Karpas-422 (cell line): ENCODE results near the gene HLA-DRB1. TPM values are rescaled to one million over a fixed set of nuclear protein-coding genes. Genes with fewer than 3 reads are reported as not detected.
"Not testable (repeated sequence)": the region's sequence is repeated elsewhere in the genome, so short reads cannot be mapped to it uniquely, and the experiment has no call there.

Source experiments
- DNase-seq: peaks from one replicate; pipeline ENCODE4 v3.0.0-alpha.2; 2015
- H2AFZ ChIP-seq: fragments of 200-600 bp; sonication (generic); 2 replicates; pipeline ENCODE4 v1.6.1; 2014; ENCODE audit warnings: antibody characterized with exemption, low read length, mixed read lengths
- H3K27ac ChIP-seq: fragments of 200-600 bp; sonication (generic); 2 replicates; pipeline ENCODE4 v1.5.1; 2014; ENCODE audit warnings: mild to moderate bottlenecking, low read length, moderate library complexity
- H3K27me3 ChIP-seq: fragments of 200-600 bp; sonication (generic); 2 replicates; pipeline ENCODE4 v1.6.1; 2014; ENCODE audit warnings: low read length, mixed read lengths
- H3K36me3 ChIP-seq: fragments of 200-600 bp; sonication (generic); 2 replicates; pipeline ENCODE4 v1.6.1; 2014; ENCODE audit warnings: low read length, mixed read lengths; ENCODE audit not compliant: insufficient read depth
- H3K4me1 ChIP-seq: fragments of 200-600 bp; sonication (generic); 2 replicates; pipeline ENCODE4 v1.6.1; 2014; ENCODE audit warnings: mild to moderate bottlenecking, low read length, mixed read lengths
- H3K4me2 ChIP-seq: fragments of 200-600 bp; sonication (generic); 2 replicates; pipeline ENCODE4 v1.6.1; 2014; ENCODE audit warnings: low read length, low read depth, mild to moderate bottlenecking; ENCODE audit not compliant: poor library complexity, severe bottlenecking
- H3K4me3 ChIP-seq: fragments of 200-600 bp; sonication (generic); 2 replicates; pipeline ENCODE4 v1.5.1; 2014; ENCODE audit warnings: mild to moderate bottlenecking, antibody characterized with exemption, low read length, mixed read lengths
- H3K79me2 ChIP-seq: fragments of 200-600 bp; sonication (generic); 2 replicates; pipeline ENCODE4 v1.6.1; 2014; ENCODE audit warnings: mild to moderate bottlenecking, low read length, mixed read lengths
- H3K9ac ChIP-seq: fragments of 200-600 bp; sonication (generic); 2 replicates; pipeline ENCODE4 v1.6.0; 2014; ENCODE audit warnings: low read length
- H3K9me2 ChIP-seq: fragments of 200-600 bp; sonication (generic), shearing (Covaris generic); replicated peaks from 2 replicates; pipeline ENCODE4 v1.6.0; 2014; ENCODE audit warnings: mild to moderate bottlenecking, low read length, moderate library complexity; ENCODE audit not compliant: insufficient read depth
- H3K9me3 ChIP-seq: fragments of 300-700, 200-600 bp; sonication (generic); 2 replicates; pipeline ENCODE4 v1.6.1; 2014; ENCODE audit warnings: low read length, mixed read lengths
- H4K20me1 ChIP-seq: fragments of 200-600 bp; sonication (generic); 2 replicates; pipeline ENCODE4 v1.6.1; 2014; ENCODE audit warnings: mild to moderate bottlenecking, antibody characterized with exemption, low read length, low read depth; ENCODE audit not compliant: insufficient read depth
- total RNA-seq: library from RNA; depleted of rRNA; stranded (reverse); fragments of >200 nt; shearing (Covaris generic); gene quantifications from 2 replicates; pipeline ENCODE4 v1.2.3, GENCODE V29; 2014; ENCODE audit warnings: low replicate concordance

The HLA-DRB1 gene
- total RNA-seq, 1 experiment from 2014 or later, result 281 TPM

DNA sequence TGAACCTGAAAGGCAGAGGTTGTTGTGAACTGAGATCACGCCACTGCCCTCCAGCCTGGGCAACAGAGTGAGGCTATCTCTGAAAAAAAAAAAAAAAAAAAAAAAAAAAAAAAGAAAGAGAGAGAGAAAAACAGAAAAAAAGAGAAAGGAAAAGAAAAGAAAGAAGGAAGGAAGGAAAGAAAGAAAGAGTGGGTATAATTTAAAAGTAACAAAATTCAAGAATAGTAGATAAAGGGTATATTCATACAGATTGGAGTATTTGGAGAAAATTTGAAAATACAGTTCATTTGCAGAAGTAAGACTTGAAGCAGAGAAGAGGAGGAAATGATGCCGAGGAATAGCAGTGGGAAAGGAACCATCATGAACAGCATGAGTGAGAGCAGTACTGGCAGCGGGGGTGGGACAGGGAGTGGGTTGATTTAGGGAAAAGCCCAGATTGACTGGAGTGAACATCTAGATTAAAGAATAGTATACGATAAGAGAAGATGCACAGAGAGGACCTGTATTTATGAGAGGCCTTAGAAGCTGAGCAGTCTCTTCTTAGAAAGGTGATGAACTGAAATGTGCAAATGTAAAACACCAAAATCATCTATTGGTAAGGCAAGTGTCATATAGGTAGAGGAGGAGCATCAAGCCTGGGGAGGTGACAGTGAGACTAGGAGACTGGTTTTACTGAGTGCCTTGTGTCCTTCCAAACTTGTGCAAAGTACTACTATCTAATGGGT, 17.8 kb upstream of the HLA-DRB1 start:
- H3K9ac ChIP-seq, result no peak overlapping the region
- no peaks in the 10 kb centered on the region for H3K27me3 ChIP-seq
- no peaks in the 10 kb centered on the region for H3K9me2 ChIP-seq
- no peaks in the 10 kb centered on the region for H3K79me2 ChIP-seq
- H3K36me3 ChIP-seq, result no peaks in the 10 kb centered on the region
- no peak overlapping the region for H3K4me3 ChIP-seq
- H3K9me3 ChIP-seq, result no peaks in the 10 kb centered on the region
- H3K4me2 ChIP-seq, result no peak overlapping the region
- H4K20me1 ChIP-seq, result no peaks in the 10 kb centered on the region
- no peak overlapping the region for H3K27ac ChIP-seq
- DNase-seq, result no peak
- peaks cover 42% of the 10 kb centered on the region for H3K4me1 ChIP-seq
- H2AFZ ChIP-seq, result peak overlapping the region; percentile 57; the same call in 1 of the 2 replicates

DNA sequence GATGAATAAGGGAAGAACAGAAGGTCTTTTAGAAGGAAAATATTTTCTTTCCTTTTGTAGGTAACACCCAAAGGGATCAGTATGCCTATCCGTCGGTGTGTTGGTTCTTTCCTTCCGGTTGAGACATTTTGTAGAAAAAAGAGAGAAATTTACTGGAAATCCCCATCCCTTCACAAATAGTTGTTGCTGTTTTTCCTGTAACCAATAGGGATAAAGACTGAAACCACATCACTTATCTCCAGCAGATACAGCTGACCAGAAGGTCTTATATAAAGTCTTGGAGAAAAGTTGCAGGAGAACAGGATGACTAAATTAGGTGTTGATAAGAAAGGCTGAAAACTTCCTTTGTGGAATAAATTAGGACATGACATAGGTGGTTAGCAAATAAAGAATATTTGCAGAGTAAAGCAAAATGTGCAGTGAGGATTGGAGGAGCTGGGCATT, 14.8 kb upstream of the HLA-DRB1 start:
- peak overlapping the region; percentile 54 for H3K4me3 ChIP-seq
- H3K4me2 ChIP-seq, result peak overlapping the region; percentile 55
- H3K9me3 ChIP-seq, result no peaks in the 10 kb centered on the region
- no peaks in the 10 kb centered on the region for H3K79me2 ChIP-seq
- DNase-seq, result peak; percentile 77
- peaks cover 33% of the 10 kb centered on the region for H3K4me1 ChIP-seq
- no peaks in the 10 kb centered on the region for H4K20me1 ChIP-seq
- H3K27ac ChIP-seq, result peak overlapping the region; percentile 76
- no peaks in the 10 kb centered on the region for H3K27me3 ChIP-seq
- no peaks in the 10 kb centered on the region for H3K36me3 ChIP-seq
- H2AFZ ChIP-seq, result peak overlapping the region; percentile 91
- no peaks in the 10 kb centered on the region for H3K9me2 ChIP-seq
- peak overlapping the region; percentile 45 for H3K9ac ChIP-seq

DNA sequence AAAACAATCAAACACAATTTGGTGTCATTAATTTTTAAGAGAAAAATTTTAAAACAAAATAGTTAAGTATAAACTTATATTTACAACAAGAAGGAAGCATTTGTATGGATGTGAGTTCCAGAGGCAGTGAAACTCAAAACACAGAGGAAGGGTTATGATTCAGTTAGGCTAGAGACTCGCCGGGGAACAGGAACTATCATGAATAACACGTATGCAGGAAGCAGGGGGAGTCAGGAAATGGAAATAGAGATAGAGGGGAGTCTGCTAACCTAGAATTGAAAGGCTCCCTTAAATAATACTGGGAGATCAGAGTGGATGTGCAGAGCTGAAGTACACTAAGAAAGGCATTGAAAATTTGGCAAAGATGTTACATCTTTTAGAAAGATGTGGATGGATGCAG, 14.2 kb upstream of the HLA-DRB1 start:
- Histone ChIP-seq H3K4me3 (peak overlapping the region; percentile 54), H3K36me3 (no peaks in the 10 kb centered on the region), H3K9me3 (no peaks in the 10 kb centered on the region), H4K20me1 (no peaks in the 10 kb centered on the region), H3K27ac (peak overlapping the region; percentile 76), H3K4me2 (peak overlapping the region; percentile 55), H2AFZ (peak overlapping the region; percentile 91), H3K9ac (peak overlapping the region; percentile 45), H3K9me2 (no peaks in the 10 kb centered on the region), H3K79me2 (no peaks in the 10 kb centered on the region), H3K27me3 (no peaks in the 10 kb centered on the region), H3K4me1 (peaks cover 30% of the 10 kb centered on the region)
- DNase-seq, result peak; percentile 58

DNA sequence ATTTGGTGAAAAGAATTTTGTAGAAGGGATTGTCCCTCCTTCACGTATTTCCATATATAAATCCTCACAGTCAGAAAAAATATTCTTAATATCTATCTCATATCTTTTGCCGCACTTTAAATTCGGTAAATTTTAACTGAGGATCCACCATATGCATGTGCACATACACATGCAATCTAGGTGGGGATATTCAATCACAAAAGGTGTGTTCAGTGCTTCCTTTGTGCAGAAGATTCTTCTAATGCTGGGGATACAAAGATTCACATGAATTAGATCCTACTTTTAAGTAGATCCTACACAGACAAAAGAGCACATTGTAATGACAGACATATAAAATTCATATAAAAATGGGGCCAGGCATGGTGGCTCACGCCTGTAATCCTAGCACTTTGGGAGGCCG, 13.6 kb upstream of the HLA-DRB1 start:
- Histone ChIP-seq H4K20me1 (no peaks in the 10 kb centered on the region), H2AFZ (no peak overlapping the region), H3K9me2 (no peaks in the 10 kb centered on the region), H3K9ac (no peak overlapping the region), H3K4me1 (peaks cover 28% of the 10 kb centered on the region), H3K27me3 (no peaks in the 10 kb centered on the region), H3K27ac (peak overlapping the region; percentile 79), H3K4me2 (no peak overlapping the region), H3K4me3 (no peak overlapping the region), H3K9me3 (no peaks in the 10 kb centered on the region), H3K36me3 (no peaks in the 10 kb centered on the region), H3K79me2 (no peaks in the 10 kb centered on the region)
- peak; percentile 50 for DNase-seq

DNA sequence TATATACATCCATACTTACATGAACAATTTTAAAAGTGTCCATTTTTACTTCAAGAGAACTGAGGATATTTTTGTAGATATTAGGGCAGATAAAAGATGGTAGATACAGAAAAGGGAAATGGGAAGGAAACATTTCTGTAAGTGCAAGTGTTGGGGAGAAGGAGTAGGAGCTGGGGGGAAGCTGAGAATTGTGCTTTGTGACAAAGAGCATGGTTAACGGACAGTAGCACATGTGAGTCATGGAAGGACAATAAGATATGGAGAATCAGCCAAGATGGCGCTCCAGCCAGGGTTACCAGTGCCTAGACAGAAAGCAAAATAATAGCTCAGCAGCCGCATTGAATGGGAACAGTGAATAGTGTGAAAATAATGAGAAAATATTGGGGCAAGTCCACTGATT, 12.7 kb upstream of the HLA-DRB1 start:
- H3K4me2 ChIP-seq, result no peak overlapping the region
- H3K36me3 ChIP-seq, result no peaks in the 10 kb centered on the region
- no peak overlapping the region for H3K4me3 ChIP-seq
- H3K79me2 ChIP-seq, result no peaks in the 10 kb centered on the region
- DNase-seq, result no peak
- no peaks in the 10 kb centered on the region for H4K20me1 ChIP-seq
- peaks cover 20% of the 10 kb centered on the region for H3K4me1 ChIP-seq
- H3K9me3 ChIP-seq, result no peaks in the 10 kb centered on the region
- H3K9me2 ChIP-seq, result no peaks in the 10 kb centered on the region
- no peak overlapping the region for H2AFZ ChIP-seq
- H3K27ac ChIP-seq, result no peak overlapping the region
- no peak overlapping the region for H3K9ac ChIP-seq
- H3K27me3 ChIP-seq, result no peaks in the 10 kb centered on the region

DNA sequence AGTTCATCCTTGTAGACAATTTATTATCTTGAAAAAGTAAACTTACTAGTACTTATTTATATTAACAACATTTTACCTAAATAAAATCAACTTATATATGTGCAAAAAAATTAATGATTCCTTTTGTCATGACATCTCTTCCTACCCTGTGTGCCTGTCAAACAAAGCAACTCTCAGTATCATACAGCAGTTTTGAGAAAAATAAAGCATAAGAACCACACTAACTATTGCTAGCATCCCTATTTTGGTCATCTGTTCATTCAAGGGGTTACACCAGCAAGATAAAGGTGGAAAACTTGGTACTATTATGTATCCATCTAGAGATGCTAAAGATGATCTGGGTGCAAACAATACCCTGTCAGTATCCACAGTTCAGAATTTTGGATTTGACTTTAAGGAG, 7.4 kb upstream of the HLA-DRB1 start:
- no peaks in the 10 kb centered on the region for H3K36me3 ChIP-seq
- H3K4me3 ChIP-seq, result no peak overlapping the region
- no peaks in the 10 kb centered on the region for H3K79me2 ChIP-seq
- H3K9ac ChIP-seq, result no peak overlapping the region
- H3K27me3 ChIP-seq, result no peaks in the 10 kb centered on the region
- H3K4me1 ChIP-seq, result peaks cover 4% of the 10 kb centered on the region
- no peaks in the 10 kb centered on the region for H4K20me1 ChIP-seq
- H3K9me2 ChIP-seq, result no peaks in the 10 kb centered on the region
- no peak for DNase-seq
- H3K27ac ChIP-seq, result no peak overlapping the region
- no peak overlapping the region for H2AFZ ChIP-seq
- H3K9me3 ChIP-seq, result no peaks in the 10 kb centered on the region
- H3K4me2 ChIP-seq, result no peak overlapping the region

DNA sequence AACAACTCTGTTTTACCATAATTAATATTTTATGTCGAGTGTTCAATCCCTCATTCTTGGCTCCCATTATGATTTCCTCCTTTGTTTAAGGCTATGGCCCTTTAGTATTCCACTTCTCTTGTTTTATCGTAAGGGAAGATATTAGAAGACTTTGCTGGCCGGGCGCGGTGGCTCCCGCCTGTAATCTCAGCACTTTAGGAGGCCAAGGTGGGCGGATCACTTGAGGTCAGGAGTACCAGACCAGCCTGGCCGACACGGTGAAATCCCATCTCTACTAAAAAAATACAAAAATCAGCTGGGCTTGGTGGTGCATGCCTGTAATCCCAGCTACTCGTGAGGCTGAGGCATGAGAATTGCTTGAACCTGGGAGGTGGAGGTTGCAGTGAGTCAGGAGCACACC, 1.1 kb upstream of the HLA-DRB1 start:
- Histone ChIP-seq H3K79me2 (peaks cover 36% of the 10 kb centered on the region), H3K4me1 (peaks cover 34% of the 10 kb centered on the region)
- DNase-seq, H3K4me3 ChIP-seq, H3K27me3 ChIP-seq, H3K9me3 ChIP-seq, H2AFZ ChIP-seq, H3K9ac ChIP-seq, H3K9me2 ChIP-seq, H3K36me3 ChIP-seq, H3K4me2 ChIP-seq, H4K20me1 ChIP-seq, H3K27ac ChIP-seq: not testable (repeated sequence)

DNA sequence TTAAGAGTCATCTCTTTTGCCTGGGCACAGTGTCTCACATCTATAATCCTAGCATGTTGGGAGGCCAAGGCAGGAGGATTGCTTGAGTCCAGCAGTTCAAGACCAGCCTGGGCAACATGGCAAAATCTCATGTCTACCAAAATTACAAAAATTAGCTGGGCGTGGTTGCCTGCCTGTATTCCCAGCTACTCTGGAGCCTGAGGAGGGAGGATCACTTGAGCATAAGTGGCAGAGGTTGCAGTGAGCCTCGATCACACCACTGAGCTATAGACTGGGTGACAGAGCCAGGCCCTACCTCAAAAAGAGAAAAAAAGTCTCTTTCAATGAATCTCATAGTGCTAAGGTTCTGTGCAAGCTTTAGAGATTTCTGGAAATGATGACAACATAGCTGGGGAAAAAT, 1.5 kb downstream of the HLA-DRB1 start:
- Histone ChIP-seq H3K9me2 (no peaks in the 10 kb centered on the region), H3K4me2 (peak overlapping the region; percentile 89), H3K4me3 (peak overlapping the region; percentile 69), H3K79me2 (peaks cover 56% of the 10 kb centered on the region), H3K27ac (no peak overlapping the region), H4K20me1 (no peaks in the 10 kb centered on the region; the same call in 1 of the 2 replicates), H3K4me1 (peaks cover 50% of the 10 kb centered on the region), H3K9ac (peak overlapping the region; percentile 71), H2AFZ (no peak overlapping the region), H3K9me3 (no peaks in the 10 kb centered on the region), H3K27me3 (no peaks in the 10 kb centered on the region), H3K36me3 (no peaks in the 10 kb centered on the region)
- no peak for DNase-seq
